A549 (cell line): Measurements from ENCODE around the gene GIGYF1. TPM values are rescaled to one million over a fixed set of nuclear protein-coding genes. Genes with fewer than 3 reads are reported as not detected.

Experiments used
- ATAC-seq, 2 experiments: fragments of 200-7000 bp in 1 of 2; fragments of >200 bp in 1 of 2; cut with Nextera tagmentation in 1 of 2; cut with Tn5 transposase in 1 of 2; 3 replicates each; pipeline versions ENCODE4 v1.8.0 to v1.9.1; 2018 to 2020; ENCODE audit warnings: mild to moderate bottlenecking in 1 of 2, moderate library complexity in 1 of 2
- CTCF ChIA-PET: fragments of 300-600 bp; sonication (Branson Sonifier 250); formaldehyde crosslinking; extraction: SDS; loops from one replicate; lab custom pipeline; 2021; ENCODE audit warnings: antibody characterized with exemption, inconsistent platforms; lab: Yijun Ruan, JAX
- POLR2A ChIA-PET: fragments of 350-600 bp; formaldehyde crosslinking; extraction: SDS; loops from one replicate; lab custom pipeline; 2021; ENCODE audit warnings: antibody characterized with exemption, inconsistent platforms; lab: Yijun Ruan, JAX
- DNase-seq, 2 experiments: peaks; one replicate each; pipeline versions ENCODE4 v3.0.0 to v3.0.0-alpha.2; 2011 to 2016; ENCODE audit warnings: low read depth in 1 of 2, low spot score in 1 of 2
- FAIRE-seq: peaks from 2 replicates; lab custom pipeline; 2011; peaks lifted over from hg19 to GRCh38; lab: Jason Lieb, UNC
- H3K27ac ChIP-seq, 2 experiments: fragments of >200 bp; sonication (Bioruptor Twin); formaldehyde crosslinking; 3 replicates each; pipeline ENCODE4 v1.5.1; 2016 to 2017
- H3K4me1 ChIP-seq: fragments of >200 bp; sonication (Bioruptor Twin); formaldehyde crosslinking; 3 replicates; pipeline ENCODE4 v1.6.1; 2016
- H3K4me2 ChIP-seq: fragments of >200 bp; sonication (Bioruptor Twin); formaldehyde crosslinking; 3 replicates; pipeline ENCODE4 v1.6.1; 2016
- H3K4me3 ChIP-seq: fragments of >200 bp; sonication (Bioruptor Twin); formaldehyde crosslinking; 3 replicates; pipeline ENCODE4 v1.5.1; 2016
- H3K9me3 ChIP-seq: fragments of >200 bp; sonication (Bioruptor Twin); formaldehyde crosslinking; 3 replicates; pipeline ENCODE4 v1.6.1; 2016
- CBX8 ChIP-seq: fragments of 200-600 bp; sonication (generic); IDR thresholded peaks from 2 replicates; pipeline ENCODE4 v1.6.1; 2016
- CHD2 ChIP-seq: fragments of 150-350 bp; IDR thresholded peaks from 2 replicates; pipeline ENCODE4 v1.6.1; 2014; ENCODE audit warnings: low read length; ENCODE audit not compliant: partially characterized antibody
- EHF ChIP-seq: fragments of 250-450 bp; sonication (Bioruptor Pico); IDR thresholded peaks from 2 replicates; pipeline ENCODE4 v1.5.0; 2020; ENCODE audit warnings: mild to moderate bottlenecking
- EP300 ChIP-seq, 2 experiments: fragments of >200 bp; sonication (Bioruptor Twin); formaldehyde crosslinking; IDR thresholded peaks; 2 replicates in 1 of 2; 3 replicates in 1 of 2; pipeline ENCODE4 v1.6.1; 2016 to 2017
- ESRRA ChIP-seq: fragments of 150-350 bp; IDR thresholded peaks from 2 replicates; pipeline ENCODE4 v1.6.1; 2014; ENCODE audit warnings: mild to moderate bottlenecking, low read length, borderline replicate concordance
- HOXA7 ChIP-seq: fragments of 250-450 bp; sonication (Bioruptor Pico); IDR thresholded peaks from 2 replicates; pipeline ENCODE4 v1.5.0; 2020; ENCODE audit warnings: mild to moderate bottlenecking, moderate library complexity
- JUN ChIP-seq, 2 experiments: fragments of >200 bp; sonication (Bioruptor Twin); formaldehyde crosslinking; IDR thresholded peaks; 2 replicates in 1 of 2; 3 replicates in 1 of 2; pipeline ENCODE4 v1.6.1; 2016 to 2017
- MAFK ChIP-seq: fragments of 450-650 bp; IDR thresholded peaks from 2 replicates; pipeline ENCODE4 v1.6.1; 2014; ENCODE audit not compliant: partially characterized antibody
- POLR2AphosphoS2 ChIP-seq: conservative IDR thresholded peaks from 2 replicates; pipeline ENCODE4 v1.6.1; 2012; ENCODE audit warnings: low read length, improper control_type of control experiment, inconsistent platforms
- RAD21 ChIP-seq, 2 experiments: fragments of >200 bp in 1 of 2; sonication (Bioruptor Twin) in 1 of 2; formaldehyde crosslinking in 1 of 2; IDR thresholded peaks in 1 of 2; conservative IDR thresholded peaks in 1 of 2; 2 replicates in 1 of 2; 3 replicates in 1 of 2; pipeline ENCODE4 v1.6.1; 2012 to 2018; ENCODE audit warnings: inconsistent platforms in 1 of 2
- RFX5 ChIP-seq: fragments of 450-650 bp; IDR thresholded peaks from 2 replicates; pipeline ENCODE4 v1.7.1; 2014; ENCODE audit warnings: antibody characterized with exemption, mild to moderate bottlenecking, moderate library complexity
- SREBF2 ChIP-seq: fragments of 450-650 bp; IDR thresholded peaks from 2 replicates; pipeline ENCODE4 v1.6.1; 2014; ENCODE audit warnings: mild to moderate bottlenecking, moderate library complexity
- TP53 ChIP-seq: fragments of 250-450 bp; sonication (Bioruptor Pico); IDR thresholded peaks from 2 replicates; pipeline ENCODE4 v1.5.0; 2021; ENCODE audit warnings: mild to moderate bottlenecking, moderate library complexity
- ZNF302 ChIP-seq: fragments of 250-450 bp; sonication (Bioruptor Pico); IDR thresholded peaks from 2 replicates; pipeline ENCODE4 v1.9.0; 2021; ENCODE audit warnings: inconsistent platforms, mild to moderate bottlenecking, moderate library complexity
- WGBS: methylation state at CpG from one replicate; pipeline ENCODE4 v1.1.6; 2017; ENCODE audit errors: missing lambda C conversion rate; 5-methylcytosine and 5-hydroxymethylcytosine counted together
- polyA plus RNA-seq, 4 experiments: library from polyadenylated mRNA; depleted of rRNA in 3 of 4; stranded (reverse); fragments of >200 nt; fragmentation: RNase III in 1 of 4; extraction: RNeasy Plus Mini Kit Qiagen cat#74134 plus additional on column Dnase treatment in 1 of 4; gene quantifications; 2 replicates in 3 of 4; 3 replicates in 1 of 4; pipeline ENCODE4 v1.2.3, GENCODE V29; 2011 to 2017
- TF ChIP-seq, protein P1 (sequence below): fragments of 150-350 bp; IDR thresholded peaks from 2 replicates; pipeline ENCODE4 v1.6.1; 2014; ENCODE audit warnings: low read depth, mild to moderate bottlenecking, low read length
- TF ChIP-seq, protein P2 (sequence below): IDR thresholded peaks from 2 replicates; pipeline ENCODE4 v1.6.1; 2012; ENCODE audit warnings: low read depth, borderline replicate concordance
- TF ChIP-seq, protein P3 (sequence below): fragments of >200 bp; sonication (Bioruptor Twin); formaldehyde crosslinking; IDR thresholded peaks from 2 replicates; pipeline ENCODE4 v1.6.1; 2016
- TF ChIP-seq, protein P4 (sequence below): IDR thresholded peaks from 2 replicates; pipeline ENCODE4 v1.6.1; 2012
- TF ChIP-seq, protein P5 (sequence below): fragments of 200-600 bp; sonication (generic); IDR thresholded peaks from 2 replicates; pipeline ENCODE4 v1.6.1; 2016; ENCODE audit warnings: antibody characterized with exemption, mild to moderate bottlenecking, moderate library complexity

Gene GIGYF1
- polyA plus RNA-seq, 2 of the 4 experiments (the other 2 are of a cell fraction) = 5.1 to 18.9 TPM

DNA sequence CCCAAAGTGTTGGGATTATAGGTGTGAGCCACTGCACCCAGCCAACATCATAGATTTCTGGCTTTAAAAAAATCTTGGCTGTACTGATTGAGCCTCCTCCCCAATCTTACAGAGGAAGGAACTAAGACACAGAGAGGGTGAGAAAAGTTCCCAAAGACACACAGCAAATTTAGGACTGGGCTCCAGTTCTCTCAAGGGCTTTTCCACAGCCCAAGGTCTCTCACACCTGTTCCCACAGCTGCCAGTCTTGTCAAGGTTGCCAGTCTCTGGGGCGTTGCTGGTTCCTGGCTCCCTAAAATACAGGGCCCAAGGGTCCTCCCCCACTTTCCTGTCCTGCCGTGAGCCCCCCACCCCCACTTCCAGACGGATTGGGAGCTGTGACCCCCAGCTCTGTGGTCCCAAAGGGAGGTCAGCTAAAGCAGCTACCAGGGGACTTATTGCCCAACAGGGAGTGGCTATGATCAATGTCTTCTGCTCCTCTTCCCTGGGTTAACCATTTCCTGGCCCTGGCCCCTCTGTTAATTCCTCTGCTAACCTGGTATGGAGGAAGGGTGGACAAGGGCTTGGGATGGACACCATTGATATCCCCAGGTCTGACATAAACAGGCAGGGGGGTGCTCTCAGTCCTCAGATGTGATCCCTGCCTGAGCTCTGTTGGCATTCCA lies 36.2 kb upstream of the GIGYF1 start:
- POLR2A ChIA-PET = no interaction called here
- ATAC-seq (no peak), FAIRE-seq (no peak), DNase-seq (no peak)
- no peak overlapping the region for H3K4me3 ChIP-seq
- WGBS = 70% methylated on average over 1 of the region's 3 CpGs
- H3K9me3 ChIP-seq = no peaks in the 10 kb centered on the region
- CTCF ChIA-PET = interaction anchor here (0.5 to 19.8 kb wide), 9 partner anchors 10 to 785 kb away, joined by 3 to 266 read pairs (median 5); partner anchors contain the start of genes EPO, POP7 and SLC12A9
- no peak overlapping the region for H3K27ac ChIP-seq
- H3K4me1 ChIP-seq = peaks cover 23% of the 10 kb centered on the region
- TF ChIP-seq, protein P1, sequence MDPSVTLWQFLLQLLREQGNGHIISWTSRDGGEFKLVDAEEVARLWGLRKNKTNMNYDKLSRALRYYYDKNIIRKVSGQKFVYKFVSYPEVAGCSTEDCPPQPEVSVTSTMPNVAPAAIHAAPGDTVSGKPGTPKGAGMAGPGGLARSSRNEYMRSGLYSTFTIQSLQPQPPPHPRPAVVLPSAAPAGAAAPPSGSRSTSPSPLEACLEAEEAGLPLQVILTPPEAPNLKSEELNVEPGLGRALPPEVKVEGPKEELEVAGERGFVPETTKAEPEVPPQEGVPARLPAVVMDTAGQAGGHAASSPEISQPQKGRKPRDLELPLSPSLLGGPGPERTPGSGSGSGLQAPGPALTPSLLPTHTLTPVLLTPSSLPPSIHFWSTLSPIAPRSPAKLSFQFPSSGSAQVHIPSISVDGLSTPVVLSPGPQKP = no peak
- TF ChIP-seq JUN (IDR thresholded peaks at IDR 0.05) = no peak
- H3K4me2 ChIP-seq = no peak overlapping the region

DNA sequence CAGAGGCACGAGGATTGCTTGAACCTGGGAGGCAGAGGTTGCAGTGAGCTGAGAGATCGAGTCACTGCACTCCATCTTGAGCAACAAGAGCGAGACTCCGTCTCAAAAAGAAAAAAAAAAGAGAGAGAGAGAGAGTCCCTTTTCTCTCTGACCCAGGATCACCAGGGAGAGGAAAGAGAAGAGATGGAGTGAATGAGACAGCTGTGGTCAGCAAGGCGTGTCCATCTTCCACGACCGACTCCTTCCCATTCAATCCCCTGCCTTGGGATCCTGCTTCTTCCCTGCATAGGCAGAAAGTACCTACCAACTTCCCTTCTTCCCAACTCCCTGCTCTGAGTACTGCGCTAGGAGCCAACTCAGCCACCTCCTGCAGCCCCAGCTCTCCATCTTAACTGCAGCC lies 34.1 kb upstream of the GIGYF1 start:
- H3K9me3 ChIP-seq = no peaks in the 10 kb centered on the region
- no peak overlapping the region for H3K4me2 ChIP-seq
- no peak for FAIRE-seq
- peaks cover 23% of the 10 kb centered on the region for H3K4me1 ChIP-seq
- ChIA-PET POLR2A (no interaction called here), CTCF (interaction anchor here (1.1 to 19.8 kb wide), 8 partner anchors 9 to 167 kb away, joined by 3 to 280 read pairs (median 4); partner anchors contain the start of genes ACHE, POP7 and SLC12A9)
- 67% methylated on average over 8 of the region's 8 CpGs for WGBS
- no peak overlapping the region for H3K4me3 ChIP-seq
- no peak for TF ChIP-seq SREBF2
- TF ChIP-seq EP300 (IDR thresholded peaks at IDR 0.05) = no peak
- TF ChIP-seq POLR2AphosphoS2 = no peak
- no peak for TF ChIP-seq RFX5
- TF ChIP-seq ZNF302 (CRISPR knock-in tag) = no peak
- no peak for TF ChIP-seq MAFK
- no peak for TF ChIP-seq ESRRA
- no peak for TF ChIP-seq CBX8
- TF ChIP-seq, protein P2, sequence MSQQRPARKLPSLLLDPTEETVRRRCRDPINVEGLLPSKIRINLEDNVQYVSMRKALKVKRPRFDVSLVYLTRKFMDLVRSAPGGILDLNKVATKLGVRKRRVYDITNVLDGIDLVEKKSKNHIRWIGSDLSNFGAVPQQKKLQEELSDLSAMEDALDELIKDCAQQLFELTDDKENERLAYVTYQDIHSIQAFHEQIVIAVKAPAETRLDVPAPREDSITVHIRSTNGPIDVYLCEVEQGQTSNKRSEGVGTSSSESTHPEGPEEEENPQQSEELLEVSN = no peak
- TF ChIP-seq, protein P3, sequence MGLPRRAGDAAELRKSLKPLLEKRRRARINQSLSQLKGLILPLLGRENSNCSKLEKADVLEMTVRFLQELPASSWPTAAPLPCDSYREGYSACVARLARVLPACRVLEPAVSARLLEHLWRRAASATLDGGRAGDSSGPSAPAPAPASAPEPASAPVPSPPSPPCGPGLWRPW = no peak
- TF ChIP-seq, protein P4, sequence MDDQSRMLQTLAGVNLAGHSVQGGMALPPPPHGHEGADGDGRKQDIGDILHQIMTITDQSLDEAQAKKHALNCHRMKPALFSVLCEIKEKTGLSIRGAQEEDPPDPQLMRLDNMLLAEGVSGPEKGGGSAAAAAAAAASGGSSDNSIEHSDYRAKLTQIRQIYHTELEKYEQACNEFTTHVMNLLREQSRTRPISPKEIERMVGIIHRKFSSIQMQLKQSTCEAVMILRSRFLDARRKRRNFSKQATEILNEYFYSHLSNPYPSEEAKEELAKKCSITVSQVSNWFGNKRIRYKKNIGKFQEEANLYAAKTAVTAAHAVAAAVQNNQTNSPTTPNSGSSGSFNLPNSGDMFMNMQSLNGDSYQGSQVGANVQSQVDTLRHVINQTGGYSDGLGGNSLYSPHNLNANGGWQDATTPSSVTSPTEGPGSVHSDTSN = no peak
- TF ChIP-seq HOXA7 (CRISPR knock-in tag) = no peak
- no peak for TF ChIP-seq TP53
- TF ChIP-seq EHF = no peak
- TF ChIP-seq JUN (IDR thresholded peaks at IDR 0.05) = no peak
- TF ChIP-seq, protein P5, sequence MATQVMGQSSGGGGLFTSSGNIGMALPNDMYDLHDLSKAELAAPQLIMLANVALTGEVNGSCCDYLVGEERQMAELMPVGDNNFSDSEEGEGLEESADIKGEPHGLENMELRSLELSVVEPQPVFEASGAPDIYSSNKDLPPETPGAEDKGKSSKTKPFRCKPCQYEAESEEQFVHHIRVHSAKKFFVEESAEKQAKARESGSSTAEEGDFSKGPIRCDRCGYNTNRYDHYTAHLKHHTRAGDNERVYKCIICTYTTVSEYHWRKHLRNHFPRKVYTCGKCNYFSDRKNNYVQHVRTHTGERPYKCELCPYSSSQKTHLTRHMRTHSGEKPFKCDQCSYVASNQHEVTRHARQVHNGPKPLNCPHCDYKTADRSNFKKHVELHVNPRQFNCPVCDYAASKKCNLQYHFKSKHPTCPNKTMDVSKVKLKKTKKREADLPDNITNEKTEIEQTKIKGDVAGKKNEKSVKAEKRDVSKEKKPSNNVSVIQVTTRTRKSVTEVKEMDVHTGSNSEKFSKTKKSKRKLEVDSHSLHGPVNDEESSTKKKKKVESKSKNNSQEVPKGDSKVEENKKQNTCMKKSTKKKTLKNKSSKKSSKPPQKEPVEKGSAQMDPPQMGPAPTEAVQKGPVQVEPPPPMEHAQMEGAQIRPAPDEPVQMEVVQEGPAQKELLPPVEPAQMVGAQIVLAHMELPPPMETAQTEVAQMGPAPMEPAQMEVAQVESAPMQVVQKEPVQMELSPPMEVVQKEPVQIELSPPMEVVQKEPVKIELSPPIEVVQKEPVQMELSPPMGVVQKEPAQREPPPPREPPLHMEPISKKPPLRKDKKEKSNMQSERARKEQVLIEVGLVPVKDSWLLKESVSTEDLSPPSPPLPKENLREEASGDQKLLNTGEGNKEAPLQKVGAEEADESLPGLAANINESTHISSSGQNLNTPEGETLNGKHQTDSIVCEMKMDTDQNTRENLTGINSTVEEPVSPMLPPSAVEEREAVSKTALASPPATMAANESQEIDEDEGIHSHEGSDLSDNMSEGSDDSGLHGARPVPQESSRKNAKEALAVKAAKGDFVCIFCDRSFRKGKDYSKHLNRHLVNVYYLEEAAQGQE = no peak
- TF ChIP-seq RAD21 (conservative IDR thresholded peaks at IDR 0.05 in 1 of 2, IDR thresholded peaks at IDR 0.05 in 1 of 2) = no peak
- TF ChIP-seq CHD2 = no peak
- no peak for DNase-seq
- H3K27ac ChIP-seq = no peak overlapping the region
- ATAC-seq = no peak
